SU-DHL-6 (cell line): ENCODE measurements around the gene PLEKHA7.

Source experiments
- H2AFZ ChIP-seq: fragments of 200-600 bp; sonication (generic); 2 replicates; pipeline ENCODE4 v1.6.1; 2014; ENCODE audit warnings: low read depth, mild to moderate bottlenecking, moderate library complexity, mixed read lengths, antibody characterized with exemption, low read length; ENCODE audit not compliant: severe bottlenecking
- H3F3A ChIP-seq: fragments of 200-600 bp; shearing (Covaris generic); 2 replicates; pipeline ENCODE4 v1.6.0; 2016; ENCODE audit warnings: antibody characterized with exemption, mild to moderate bottlenecking; ENCODE audit not compliant: insufficient read depth
- H3K27ac ChIP-seq: fragments of 200-600 bp; sonication (generic); 2 replicates; pipeline ENCODE4 v1.5.1; 2016; ENCODE audit warnings: low read depth, mild to moderate bottlenecking, low read length, moderate library complexity, mixed read lengths
- H3K27me3 ChIP-seq: fragments of 200-600 bp; sonication (generic), shearing (Covaris generic); 2 replicates; pipeline ENCODE4 v1.6.0; 2014; ENCODE audit warnings: mild to moderate bottlenecking, low read length
- H3K36me3 ChIP-seq: fragments of 200-600 bp; sonication (generic); 2 replicates; pipeline ENCODE4 v1.6.1; 2014; ENCODE audit warnings: mild to moderate bottlenecking, low read length, mixed read lengths
- H3K4me2 ChIP-seq: fragments of 300-600, 200-600 bp; shearing (Covaris generic), sonication (generic); 2 replicates; pipeline ENCODE4 v1.6.0; 2014; ENCODE audit warnings: low read length, low read depth, mild to moderate bottlenecking; ENCODE audit not compliant: poor library complexity, severe bottlenecking
- H3K4me3 ChIP-seq: fragments of 200-600 bp; sonication (generic); 2 replicates; pipeline ENCODE4 v1.5.1; 2014; ENCODE audit warnings: antibody characterized with exemption, low read length, mild to moderate bottlenecking, mixed read lengths; ENCODE audit not compliant: insufficient read depth, poor library complexity, severe bottlenecking
- H3K79me2 ChIP-seq: fragments of 200-600 bp; sonication (generic); 2 replicates; pipeline ENCODE4 v1.6.1; 2014; ENCODE audit warnings: mild to moderate bottlenecking, low read length, moderate library complexity; ENCODE audit not compliant: insufficient read depth
- H3K9ac ChIP-seq: fragments of 200-600 bp; sonication (generic); 2 replicates; pipeline ENCODE4 v1.7.0; 2014; ENCODE audit warnings: mild to moderate bottlenecking, low read length
- H3K9me2 ChIP-seq: fragments of 200-600 bp; sonication (generic); replicated peaks from 2 replicates; pipeline ENCODE4 v1.6.1; 2014; ENCODE audit warnings: low read length; ENCODE audit not compliant: insufficient read depth
- H3K9me3 ChIP-seq: fragments of 200-600 bp; sonication (generic); 2 replicates; pipeline ENCODE4 v1.6.1; 2014; ENCODE audit warnings: low read length, mixed read lengths; ENCODE audit not compliant: insufficient read depth
- H4K20me1 ChIP-seq: fragments of 200-600 bp; sonication (generic); 2 replicates; pipeline ENCODE4 v1.6.1; 2014; ENCODE audit warnings: low read depth, mild to moderate bottlenecking, antibody characterized with exemption, low read length, moderate library complexity, mixed read lengths
- CTCF ChIP-seq: fragments of 200-600 bp; sonication (generic); IDR thresholded peaks from one replicate; pipeline ENCODE4 v1.5.1; 2017; ENCODE audit warnings: antibody characterized with exemption, mild to moderate bottlenecking, low read length, moderate library complexity; ENCODE audit not compliant: insufficient read depth, poor library complexity, severe bottlenecking
- EZH2phosphoT487 ChIP-seq: fragments of 200-600 bp; sonication (generic), shearing (Covaris generic); conservative IDR thresholded peaks from 2 replicates; pipeline ENCODE4 v1.6.1; 2018; ENCODE audit warnings: mild to moderate bottlenecking, antibody characterized with exemption, low read length, moderate library complexity, mixed read lengths

The PLEKHA7 gene

DNA sequence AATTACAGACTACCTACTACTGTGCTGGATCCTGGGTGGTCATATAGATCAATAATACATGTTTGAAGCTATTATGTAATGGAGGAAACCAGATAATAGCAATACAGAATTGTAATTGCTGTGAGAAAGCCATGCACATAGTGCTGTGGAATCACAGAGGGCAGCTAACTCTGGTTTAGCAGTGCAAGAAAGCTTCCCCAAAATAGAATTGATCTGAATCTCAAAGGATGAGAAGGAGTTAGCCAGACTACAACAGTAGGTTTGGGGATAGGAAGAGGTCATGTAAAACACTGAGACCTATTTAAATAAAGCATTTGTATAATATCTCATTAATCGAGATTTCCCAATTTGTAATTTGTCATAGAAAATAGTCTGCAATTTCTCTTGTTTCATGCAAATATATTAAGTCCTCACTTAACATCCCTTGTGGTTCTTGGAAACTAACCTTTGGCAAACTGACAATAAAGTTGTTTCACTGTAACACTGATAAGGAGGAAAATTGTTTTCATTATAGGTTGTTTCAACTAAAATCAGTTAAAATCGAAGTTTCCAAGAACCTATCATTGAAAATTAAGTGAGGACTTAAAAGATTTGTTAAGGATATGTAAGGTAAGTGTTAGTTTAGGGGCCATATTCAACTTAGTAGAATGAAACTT, 268.1 kb downstream of the PLEKHA7 start:
- Histone ChIP-seq H3K36me3 (peaks cover 74% of the 10 kb centered on the region), H3K9me3 (no peaks in the 10 kb centered on the region), H3K9ac (no peak overlapping the region), H3K4me3 (no peak overlapping the region), H2AFZ (no peak overlapping the region), H3K79me2 (peaks cover 68% of the 10 kb centered on the region), H3K27ac (no peak overlapping the region), H3K9me2 (no peaks in the 10 kb centered on the region), H3K27me3 (no peaks in the 10 kb centered on the region), H4K20me1 (peaks cover 46% of the 10 kb centered on the region), H3F3A (no peaks in the 10 kb centered on the region), H3K4me2 (no peak overlapping the region)
- no peak for TF ChIP-seq CTCF
- no peak for TF ChIP-seq EZH2phosphoT487

DNA sequence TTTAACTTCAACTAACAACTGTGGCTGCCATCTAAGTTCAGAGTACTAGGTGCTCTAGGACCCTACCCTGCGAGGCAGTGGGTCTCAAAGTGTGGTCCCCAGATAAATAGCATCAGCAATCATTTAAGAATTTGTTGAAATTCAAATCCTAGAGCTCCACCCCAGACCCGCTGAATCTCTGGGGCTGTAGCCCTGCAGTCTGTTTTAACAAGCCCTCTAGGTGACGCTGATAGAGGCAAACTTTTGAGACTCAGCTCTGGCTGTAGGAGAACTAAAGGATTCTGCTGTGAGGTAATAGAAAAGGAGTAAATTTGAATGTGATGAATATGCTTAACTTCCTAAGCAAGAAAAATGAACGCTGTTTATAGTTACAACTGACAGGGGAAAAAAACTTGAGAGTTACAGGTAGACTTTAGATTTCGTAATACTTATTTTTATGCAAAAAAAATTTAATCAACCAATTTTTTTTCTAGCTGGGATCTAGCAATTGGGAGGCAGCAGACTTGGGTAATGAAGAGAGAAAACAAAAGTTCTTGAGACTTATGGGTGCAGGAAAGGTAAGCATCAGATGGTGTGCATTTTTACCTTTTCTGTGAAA, 270.0 kb downstream of the PLEKHA7 start:
- peaks cover 62% of the 10 kb centered on the region for H3K36me3 ChIP-seq
- H3K9ac ChIP-seq = no peak overlapping the region
- TF ChIP-seq CTCF = no peak
- TF ChIP-seq EZH2phosphoT487 = no peak
- no peaks in the 10 kb centered on the region for H3K9me2 ChIP-seq
- H3K27me3 ChIP-seq = no peaks in the 10 kb centered on the region
- no peaks in the 10 kb centered on the region for H3K9me3 ChIP-seq
- no peak overlapping the region for H3K4me2 ChIP-seq
- no peak overlapping the region for H2AFZ ChIP-seq
- H3K4me3 ChIP-seq = no peak overlapping the region
- no peaks in the 10 kb centered on the region for H3F3A ChIP-seq
- no peak overlapping the region for H3K27ac ChIP-seq
- peaks cover 54% of the 10 kb centered on the region for H4K20me1 ChIP-seq
- peaks cover 87% of the 10 kb centered on the region for H3K79me2 ChIP-seq

GRCh38 chr11:16743478-16743877, 270.7 kb downstream of the PLEKHA7 start:
- peaks cover 55% of the 10 kb centered on the region for H3K36me3 ChIP-seq
- H3K27me3 ChIP-seq = no peaks in the 10 kb centered on the region
- H3K27ac ChIP-seq = no peak overlapping the region
- peaks cover 94% of the 10 kb centered on the region for H3K79me2 ChIP-seq
- no peak overlapping the region for H3K4me2 ChIP-seq
- H3K9me2 ChIP-seq = no peaks in the 10 kb centered on the region
- no peaks in the 10 kb centered on the region for H3F3A ChIP-seq
- H3K9ac ChIP-seq = no peak overlapping the region
- TF ChIP-seq CTCF (no peak), EZH2phosphoT487 (no peak)
- no peak overlapping the region for H2AFZ ChIP-seq
- no peak overlapping the region for H3K4me3 ChIP-seq
- peaks cover 54% of the 10 kb centered on the region for H4K20me1 ChIP-seq
- H3K9me3 ChIP-seq = no peaks in the 10 kb centered on the region
